Esophagus squamous epithelium (tissue), 4 donors: Measurements from ENCODE around the gene ZNF609.

Source experiments
- CTCF ChIP-seq, 6 experiments: fragments of 450-650 bp in 4 of 6; fragments of 200-600 bp in 2 of 6; sonication (generic) in 2 of 6; IDR thresholded peaks; one replicate each; pipeline ENCODE4 v1.5.1; 2016 to 2019; ENCODE audit warnings: antibody characterized with exemption in 6 of 6, mild to moderate bottlenecking in 4 of 6, moderate library complexity in 4 of 6
- POLR2A ChIP-seq, 4 donors: fragments of 450-650 bp; IDR thresholded peaks; one replicate each; pipeline ENCODE4 v1.6.1; 2017; ENCODE audit warnings: antibody characterized with exemption in 4 of 4, mild to moderate bottlenecking in 4 of 4, moderate library complexity in 3 of 4

GRCh38 chr15:64490598-64491259 is 30.4 kb downstream of the ZNF609 start:
- no peak for TF ChIP-seq CTCF (IDR thresholded peaks at IDR 0.05)
- TF ChIP-seq POLR2A (IDR thresholded peaks at IDR 0.05), result no peak
